GM23248 (cell line): Measurements from ENCODE around the gene VTCN1.

Experiments used
- EZH2 ChIP-seq: fragments of 200-600 bp; sonication (generic); IDR thresholded peaks from 2 replicates; pipeline ENCODE4 v1.6.1; 2018; ENCODE audit warnings: antibody characterized with exemption, mild to moderate bottlenecking; ENCODE audit not compliant: insufficient read depth, poor library complexity, severe bottlenecking
- EZH2phosphoT487 ChIP-seq: fragments of 200-600 bp; sonication (generic); IDR thresholded peaks from 2 replicates; pipeline ENCODE4 v1.6.1; 2018; ENCODE audit warnings: antibody characterized with exemption, moderate library complexity, mild to moderate bottlenecking, low read depth; ENCODE audit not compliant: insufficient read depth

GRCh38 chr1:117183112-117183511 lies 27.6 kb downstream of the VTCN1 start:
- TF ChIP-seq EZH2phosphoT487: no peak
- TF ChIP-seq EZH2: no peak
